ENCODE measurements around the gene LDHB.

Gene LDHB

GRCh38 chr12:21657326-21658077 lies at the start of gene LDHB:
LDHB (minus strand) TSS chr12:21657842; CDS start chr12:21654671, 3,171 bp downstream.
- H3K36me3 ChIP-seq (ENCODE audit: control insufficient read depth, insufficient read depth, low read length, severe bottlenecking) = peaks cover 24% of the 10 kb centered on the region
- peak; percentile 99 for DNase-seq (ENCODE audit: low read depth)
- peak within 1 kb of the TSS; percentile 95 for H3K9ac ChIP-seq (ENCODE audit: low read length)
- H3K27me3 ChIP-seq (replicated peaks; ENCODE audit: control insufficient read depth, insufficient read depth, low read length) = no peaks in the 10 kb centered on the region
- peak within 1 kb of the TSS; percentile 96 for H3K4me3 ChIP-seq (ENCODE audit: low read length)
- no peaks in the 10 kb centered on the region for H3K9me3 ChIP-seq (ENCODE audit: control insufficient read depth, low read length)
- H3K4me1 ChIP-seq (ENCODE audit: control insufficient read depth, insufficient read depth, low read length) = peaks cover 20% of the 10 kb centered on the region

DNA sequence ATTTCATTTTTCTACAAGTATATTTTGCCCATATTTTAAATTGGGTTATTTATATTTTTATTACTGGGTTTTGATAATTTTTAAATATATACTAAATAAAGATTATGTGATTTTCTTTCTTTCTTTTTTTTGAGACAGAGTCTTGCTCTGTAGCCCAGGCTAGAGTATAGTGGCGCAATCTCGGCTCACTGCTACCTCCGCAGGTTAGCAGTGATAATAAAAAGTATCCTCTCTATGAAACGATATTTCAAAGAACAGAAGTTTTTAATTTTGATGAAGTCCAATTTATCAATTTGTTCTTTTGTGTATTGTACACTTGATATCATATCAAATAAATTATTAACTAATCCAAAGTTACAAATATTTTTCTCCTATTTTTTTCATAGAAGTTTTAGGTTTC lies 47.2 kb upstream of the LDHB start:
- Histone ChIP-seq H3K27me3 (replicated peaks; ENCODE audit: control insufficient read depth, insufficient read depth, low read length) (no peaks in the 10 kb centered on the region), H3K36me3 (ENCODE audit: control insufficient read depth, insufficient read depth, low read length, severe bottlenecking) (no peaks in the 10 kb centered on the region), H3K9me3 (ENCODE audit: control insufficient read depth, low read length) (no peaks in the 10 kb centered on the region), H3K9ac (ENCODE audit: low read length) (no peak overlapping the region), H3K4me3 (ENCODE audit: low read length) (no peak overlapping the region), H3K4me1 (ENCODE audit: control insufficient read depth, insufficient read depth, low read length) (peaks cover 5% of the 10 kb centered on the region)
- no peak for DNase-seq (ENCODE audit: low read depth)

- H3K36me3 ChIP-seq (ENCODE audit: control insufficient read depth, insufficient read depth, low read length, severe bottlenecking) = no peaks in the 10 kb centered on the region
- no peaks in the 10 kb centered on the region for H3K27me3 ChIP-seq (replicated peaks; ENCODE audit: control insufficient read depth, insufficient read depth, low read length)
- no peaks in the 10 kb centered on the region for H3K9me3 ChIP-seq (ENCODE audit: control insufficient read depth, low read length)
These were observed 42.2 kb upstream of the LDHB start for GRCh38 chr12:21699851-21700250.

GRCh38 chr12:21697904-21698630 lies 40.4 kb upstream of the LDHB start:
- H3K9ac ChIP-seq (ENCODE audit: low read length) = peak overlapping the region; percentile 53
- H3K4me3 ChIP-seq (ENCODE audit: low read length) = peak overlapping the region; percentile 66
- H3K4me1 ChIP-seq (ENCODE audit: control insufficient read depth, insufficient read depth, low read length) = peaks cover 22% of the 10 kb centered on the region
- no peaks in the 10 kb centered on the region for H3K9me3 ChIP-seq (ENCODE audit: control insufficient read depth, low read length)
- DNase-seq (ENCODE audit: low read depth) = peak; percentile 79
- no peaks in the 10 kb centered on the region for H3K36me3 ChIP-seq (ENCODE audit: control insufficient read depth, insufficient read depth, low read length, severe bottlenecking)
- no peaks in the 10 kb centered on the region for H3K27me3 ChIP-seq (replicated peaks; ENCODE audit: control insufficient read depth, insufficient read depth, low read length)

More at GRCh38 chr12:21699851-21700250, 42.2 kb upstream of the LDHB start:
- Histone ChIP-seq H3K4me1 (ENCODE audit: control insufficient read depth, insufficient read depth, low read length) (peaks cover 22% of the 10 kb centered on the region), H3K4me3 (ENCODE audit: low read length) (no peak overlapping the region), H3K9ac (ENCODE audit: low read length) (no peak overlapping the region)
- DNase-seq (ENCODE audit: low read depth) = no peak

- Histone ChIP-seq H3K4me1 (ENCODE audit: control insufficient read depth, insufficient read depth, low read length) (peaks cover 22% of the 10 kb centered on the region), H3K27me3 (replicated peaks; ENCODE audit: control insufficient read depth, insufficient read depth, low read length) (no peaks in the 10 kb centered on the region), H3K36me3 (ENCODE audit: control insufficient read depth, insufficient read depth, low read length, severe bottlenecking) (no peaks in the 10 kb centered on the region), H3K9ac (ENCODE audit: low read length) (peak overlapping the region; percentile 59), H3K9me3 (ENCODE audit: control insufficient read depth, low read length) (no peaks in the 10 kb centered on the region), H3K4me3 (ENCODE audit: low read length) (no peak overlapping the region)
- DNase-seq (ENCODE audit: low read depth) = peak; percentile 44
These were observed 39.0 kb upstream of the LDHB start for GRCh38 chr12:21696625-21697024.

- no peaks in the 10 kb centered on the region for H3K27me3 ChIP-seq (replicated peaks; ENCODE audit: control insufficient read depth, insufficient read depth, low read length)
- no peaks in the 10 kb centered on the region for H3K9me3 ChIP-seq (ENCODE audit: control insufficient read depth, low read length)
- H3K9ac ChIP-seq (ENCODE audit: low read length) = peak overlapping the region; percentile 59
- peak; percentile 69 for DNase-seq (ENCODE audit: low read depth)
- peaks cover 22% of the 10 kb centered on the region for H3K4me1 ChIP-seq (ENCODE audit: control insufficient read depth, insufficient read depth, low read length)
- peak overlapping the region; percentile 13 for H3K4me3 ChIP-seq (ENCODE audit: low read length)
- H3K36me3 ChIP-seq (ENCODE audit: control insufficient read depth, insufficient read depth, low read length, severe bottlenecking) = no peaks in the 10 kb centered on the region
These were observed 38.3 kb upstream of the LDHB start for GRCh38 chr12:21695986-21696385.

GRCh38 chr12:21694660-21695059 lies 37.0 kb upstream of the LDHB start:
- no peaks in the 10 kb centered on the region for H3K36me3 ChIP-seq (ENCODE audit: control insufficient read depth, insufficient read depth, low read length, severe bottlenecking)
- no peak for DNase-seq (ENCODE audit: low read depth)

DNA sequence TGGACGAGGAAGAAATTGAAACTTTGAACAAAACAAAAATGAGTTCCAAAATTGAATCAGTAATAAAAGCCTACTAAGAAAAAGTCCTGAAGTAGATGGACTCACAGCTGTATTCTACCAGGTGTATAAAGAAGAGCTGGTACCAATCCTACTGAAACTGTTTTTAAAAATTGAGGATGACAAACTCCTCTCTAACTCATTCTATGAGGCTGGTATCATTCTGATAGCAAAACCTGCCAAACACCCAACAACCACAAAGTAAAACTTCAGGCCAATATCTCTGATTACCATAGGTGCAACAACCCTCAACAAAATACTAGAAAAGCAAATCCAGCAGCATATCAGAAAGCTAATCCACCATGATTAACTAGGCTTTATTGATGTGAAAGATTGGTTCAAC lies 33.9 kb upstream of the LDHB start:
- Histone ChIP-seq H3K27me3 (replicated peaks; ENCODE audit: control insufficient read depth, insufficient read depth, low read length) (no peaks in the 10 kb centered on the region), H3K9me3 (ENCODE audit: control insufficient read depth, low read length) (peaks cover 18% of the 10 kb centered on the region), H3K4me3 (ENCODE audit: low read length) (no peak overlapping the region), H3K4me1 (ENCODE audit: control insufficient read depth, insufficient read depth, low read length) (peaks cover 9% of the 10 kb centered on the region), H3K36me3 (ENCODE audit: control insufficient read depth, insufficient read depth, low read length, severe bottlenecking) (no peaks in the 10 kb centered on the region), H3K9ac (ENCODE audit: low read length) (no peak overlapping the region)
- no peak for DNase-seq (ENCODE audit: low read depth)

More at GRCh38 chr12:21694660-21695059, 37.0 kb upstream of the LDHB start:
- Histone ChIP-seq H3K9me3 (ENCODE audit: control insufficient read depth, low read length) (peaks cover 7% of the 10 kb centered on the region), H3K27me3 (replicated peaks; ENCODE audit: control insufficient read depth, insufficient read depth, low read length) (no peaks in the 10 kb centered on the region), H3K4me1 (ENCODE audit: control insufficient read depth, insufficient read depth, low read length) (peaks cover 22% of the 10 kb centered on the region), H3K4me3 (ENCODE audit: low read length) (no peak overlapping the region), H3K9ac (ENCODE audit: low read length) (no peak overlapping the region)

DNA sequence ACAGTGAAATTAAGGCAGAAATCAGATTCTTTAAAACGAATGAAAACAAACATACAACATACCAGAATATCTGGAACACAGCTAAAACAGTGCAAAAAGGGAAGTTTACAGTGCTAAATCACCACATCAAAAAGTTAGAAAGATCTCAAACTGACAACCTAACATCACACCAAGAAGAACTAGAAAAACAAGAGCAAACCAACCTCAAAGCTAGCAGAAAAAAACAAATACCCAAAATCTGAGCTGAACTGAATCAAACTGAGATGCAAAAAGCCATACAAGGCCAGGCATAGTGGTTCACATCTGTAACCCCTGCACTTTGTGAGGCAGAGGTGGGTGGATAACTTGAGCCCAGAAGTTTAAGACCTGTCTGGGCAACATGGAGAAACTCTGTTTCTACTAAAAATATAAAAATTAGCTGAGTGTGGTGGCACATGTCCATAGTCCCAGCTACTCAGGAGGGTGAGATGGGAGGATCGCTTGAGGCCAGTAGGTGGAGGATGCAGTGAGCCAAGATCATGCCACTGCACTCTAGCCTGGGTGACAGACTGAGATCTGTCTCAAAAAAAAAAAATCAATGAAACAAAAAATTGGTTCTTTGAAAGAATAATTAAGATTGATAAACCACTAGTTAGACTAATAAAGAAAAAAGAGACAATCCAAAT lies 33.2 kb upstream of the LDHB start:
- Histone ChIP-seq H3K4me3 (ENCODE audit: low read length) (no peak overlapping the region), H3K4me1 (ENCODE audit: control insufficient read depth, insufficient read depth, low read length) (peaks cover 2% of the 10 kb centered on the region)
- DNase-seq (ENCODE audit: low read depth) = no peak

DNA sequence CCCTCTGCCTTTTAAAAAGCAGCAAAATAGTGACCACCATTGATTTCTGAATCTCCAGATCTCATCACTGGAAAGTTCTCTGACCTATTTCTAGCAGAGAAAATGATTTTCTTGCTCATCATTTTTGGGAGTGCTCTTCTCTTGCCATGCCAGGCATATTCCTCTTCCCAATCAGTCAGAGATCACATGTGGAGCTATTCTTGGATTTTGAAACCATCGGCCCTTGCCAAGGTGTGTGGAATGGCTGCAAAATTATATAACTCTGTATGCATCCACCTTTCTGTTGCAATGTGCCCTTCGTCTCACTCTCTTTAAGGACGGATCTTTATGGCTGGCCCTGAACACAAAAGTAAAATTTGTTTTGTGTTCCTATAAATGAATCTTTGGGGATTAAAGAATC lies 25.5 kb upstream of the LDHB start:
- peaks cover 4% of the 10 kb centered on the region for H3K27me3 ChIP-seq (replicated peaks; ENCODE audit: control insufficient read depth, insufficient read depth, low read length)
- H3K36me3 ChIP-seq (ENCODE audit: control insufficient read depth, insufficient read depth, low read length, severe bottlenecking) = no peaks in the 10 kb centered on the region
- H3K9ac ChIP-seq (ENCODE audit: low read length) = no peak overlapping the region
- H3K9me3 ChIP-seq (ENCODE audit: control insufficient read depth, low read length) = no peaks in the 10 kb centered on the region
- no peak for DNase-seq (ENCODE audit: low read depth)
- H3K4me1 ChIP-seq (ENCODE audit: control insufficient read depth, insufficient read depth, low read length) = peaks cover 4% of the 10 kb centered on the region
- no peak overlapping the region for H3K4me3 ChIP-seq (ENCODE audit: low read length)

More for the DNA sequence above, 33.2 kb upstream of the LDHB start:
- Histone ChIP-seq H3K9me3 (ENCODE audit: control insufficient read depth, low read length) (peaks cover 18% of the 10 kb centered on the region), H3K27me3 (replicated peaks; ENCODE audit: control insufficient read depth, insufficient read depth, low read length) (no peaks in the 10 kb centered on the region), H3K9ac (ENCODE audit: low read length) (no peak overlapping the region), H3K36me3 (ENCODE audit: control insufficient read depth, insufficient read depth, low read length, severe bottlenecking) (no peaks in the 10 kb centered on the region)

DNA sequence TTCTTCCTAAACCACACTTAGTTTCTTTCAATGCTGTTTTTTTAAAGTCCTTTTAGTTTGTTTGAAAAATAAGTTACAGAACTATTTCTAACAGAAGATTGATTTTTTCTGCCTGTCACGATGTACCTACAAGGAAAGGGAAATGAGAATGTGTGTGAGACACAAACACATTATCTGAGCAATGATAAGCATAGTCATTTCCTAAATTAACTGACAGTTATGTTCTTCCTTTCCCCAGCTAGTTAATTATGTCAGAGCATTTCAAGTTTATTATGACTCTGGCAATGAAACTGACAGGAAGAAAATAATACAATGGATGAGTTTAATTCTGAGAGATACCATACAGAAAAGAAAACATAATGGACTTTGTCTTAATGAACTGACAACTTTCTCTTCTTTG lies 21.3 kb upstream of the LDHB start:
- DNase-seq (ENCODE audit: low read depth) = no peak
- peaks cover 15% of the 10 kb centered on the region for H3K27me3 ChIP-seq (replicated peaks; ENCODE audit: control insufficient read depth, insufficient read depth, low read length)
- H3K36me3 ChIP-seq (ENCODE audit: control insufficient read depth, insufficient read depth, low read length, severe bottlenecking) = no peaks in the 10 kb centered on the region
- no peak overlapping the region for H3K9ac ChIP-seq (ENCODE audit: low read length)
- H3K4me3 ChIP-seq (ENCODE audit: low read length) = no peak overlapping the region
- H3K9me3 ChIP-seq (ENCODE audit: control insufficient read depth, low read length) = no peaks in the 10 kb centered on the region
- peaks cover 4% of the 10 kb centered on the region for H3K4me1 ChIP-seq (ENCODE audit: control insufficient read depth, insufficient read depth, low read length)
